ENCODE measurements around the gene EYA4.
"Not testable (repeated sequence)": the region's sequence is repeated elsewhere in the genome, so short reads cannot be mapped to it uniquely, and the experiment has no call there.

The EYA4 gene

DNA sequence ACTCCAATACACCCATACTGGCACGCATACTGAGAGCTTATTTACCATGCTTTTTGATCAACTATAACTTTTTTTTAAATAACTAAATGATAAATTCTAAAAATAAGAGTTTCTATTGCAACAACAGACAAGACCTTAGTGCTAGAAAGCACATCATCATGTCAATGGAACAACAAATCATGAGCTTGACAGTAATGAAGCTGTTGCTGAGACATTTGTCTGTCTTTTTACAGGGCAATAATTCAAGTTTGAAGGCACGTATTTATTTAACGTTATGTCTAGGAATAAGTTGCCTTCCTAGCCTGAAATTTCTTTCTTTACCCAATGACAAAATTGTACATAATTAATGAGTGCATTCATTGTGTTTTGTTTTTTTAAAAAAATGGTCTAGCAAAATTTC, 299.2 kb downstream of the EYA4 start:
- no peak for DNase-seq

DNA sequence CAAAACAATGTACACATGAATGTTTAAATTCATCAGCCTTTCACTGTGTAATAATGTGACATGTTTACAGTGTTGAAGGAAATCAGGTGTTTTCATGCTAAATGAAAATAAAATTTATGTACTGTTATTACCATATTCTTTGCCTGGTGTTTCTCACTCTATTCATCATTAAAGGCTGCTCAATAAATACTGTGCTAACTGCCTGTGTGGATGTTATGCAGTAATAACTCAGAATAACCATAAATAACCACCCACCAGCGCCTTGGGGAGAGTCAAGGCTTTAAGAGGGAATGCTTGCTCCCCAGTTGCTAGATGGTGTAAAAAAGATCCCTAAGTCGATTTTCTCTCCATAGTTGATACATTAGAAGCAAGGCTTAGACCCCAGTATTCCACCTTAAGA, 299.9 kb downstream of the EYA4 start:
- DNase-seq, result no peak

GRCh38 chr6:133542056-133542821, 301.1 kb downstream of the EYA4 start:
- no peak for DNase-seq

DNA sequence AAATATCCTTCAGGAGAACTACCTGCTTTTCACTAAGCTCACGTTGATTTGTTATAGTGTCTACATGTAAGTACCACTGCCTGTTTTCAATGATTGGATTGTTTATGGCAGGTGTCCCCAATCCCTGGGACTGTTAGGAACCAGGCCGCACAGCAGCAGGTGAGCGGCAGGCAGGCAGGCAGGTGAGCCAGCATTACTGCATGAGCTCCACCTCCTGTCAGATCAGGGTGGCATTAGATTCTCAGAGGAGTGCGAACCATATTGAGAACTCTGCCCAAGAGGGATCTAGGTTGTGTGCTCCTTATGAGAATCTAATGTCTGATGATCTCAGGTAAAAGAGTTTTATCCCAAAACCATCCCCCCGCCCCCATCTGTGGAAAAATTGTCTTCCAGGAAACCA, 303.3 kb downstream of the EYA4 start:
- no peak for DNase-seq

DNA sequence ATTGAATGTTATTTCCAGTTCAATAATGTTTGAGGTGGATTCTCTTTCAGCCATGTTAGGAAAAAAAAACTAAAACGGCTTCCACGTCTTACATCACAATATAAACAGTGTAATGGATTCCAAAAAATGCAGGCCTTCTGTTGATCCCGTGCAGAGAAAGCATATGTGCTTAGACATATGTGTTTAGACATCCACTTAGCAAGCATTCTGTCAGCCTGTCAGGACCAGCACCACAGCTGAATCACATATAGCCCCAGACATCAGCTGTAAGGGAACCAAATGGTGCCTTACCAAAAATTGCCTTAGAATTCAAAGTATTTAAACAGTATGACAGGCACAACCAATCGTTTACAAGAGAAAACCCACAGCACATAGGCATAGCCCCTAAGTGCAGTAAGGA, 304.9 kb downstream of the EYA4 start:
- DNase-seq, result no peak

DNA sequence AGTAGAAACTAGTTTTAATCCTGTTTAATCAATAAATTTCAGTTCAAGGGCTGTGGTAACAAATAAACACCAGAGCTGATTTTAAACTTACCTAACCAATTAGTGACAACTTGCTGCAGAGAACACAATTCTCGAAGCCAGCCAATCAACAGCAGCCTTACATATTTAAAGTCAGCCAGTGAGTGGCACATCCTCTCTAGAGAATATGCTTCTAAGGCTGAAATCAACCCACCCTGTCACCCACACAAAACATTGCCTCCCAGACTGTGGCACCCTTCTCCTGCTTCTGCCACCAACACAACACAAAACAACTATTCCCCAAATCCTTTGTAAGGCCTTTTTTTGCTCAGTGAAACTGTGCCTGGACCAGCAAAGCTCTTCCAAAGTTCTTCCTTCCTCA, 306.0 kb downstream of the EYA4 start:
- DNase-seq, result no peak

- no peak for DNase-seq
Measured at GRCh38 chr6:133548423-133549159, 307.4 kb downstream of the EYA4 start.

DNA sequence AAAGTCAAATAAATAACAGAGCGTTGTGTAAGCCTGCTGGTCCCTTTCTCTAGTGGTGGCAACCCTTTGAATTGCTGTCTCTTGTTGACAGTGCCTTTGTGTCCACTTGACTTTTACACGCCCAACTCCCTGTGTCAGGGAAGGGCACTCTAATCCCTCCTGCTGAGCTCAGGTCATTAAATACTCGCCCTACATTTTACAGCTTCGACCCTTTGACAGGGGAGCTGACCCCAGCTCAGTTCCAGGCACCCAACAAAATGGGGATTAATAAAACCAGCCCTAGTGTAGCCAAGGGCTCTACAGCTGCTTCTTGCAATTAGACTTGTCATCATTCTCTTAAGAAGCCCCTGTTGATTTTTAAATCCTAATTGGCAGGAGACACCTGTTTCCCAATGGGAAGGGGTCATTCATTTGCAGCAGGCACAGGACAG, 308.2 kb downstream of the EYA4 start:
- no peak for DNase-seq

DNA sequence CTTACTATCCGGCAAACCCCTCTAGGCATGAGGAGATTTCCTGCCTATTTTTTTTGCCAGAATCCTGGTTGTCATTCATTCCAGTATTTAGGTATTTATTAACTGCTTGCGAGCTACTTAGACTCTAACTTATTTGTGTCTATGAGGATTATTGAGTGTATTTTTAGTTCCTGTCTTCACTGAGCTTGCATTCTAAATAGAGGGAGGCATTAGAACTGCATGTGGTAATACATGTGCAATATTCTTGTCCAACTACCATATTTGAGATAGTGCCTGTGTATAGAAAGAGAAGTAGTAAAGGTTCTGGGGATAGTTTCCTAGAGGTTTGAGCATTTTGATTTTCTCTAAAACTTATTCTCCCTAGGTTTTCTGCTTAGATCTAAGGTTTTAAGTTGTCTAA, 308.9 kb downstream of the EYA4 start:
- DNase-seq, result no peak

DNA sequence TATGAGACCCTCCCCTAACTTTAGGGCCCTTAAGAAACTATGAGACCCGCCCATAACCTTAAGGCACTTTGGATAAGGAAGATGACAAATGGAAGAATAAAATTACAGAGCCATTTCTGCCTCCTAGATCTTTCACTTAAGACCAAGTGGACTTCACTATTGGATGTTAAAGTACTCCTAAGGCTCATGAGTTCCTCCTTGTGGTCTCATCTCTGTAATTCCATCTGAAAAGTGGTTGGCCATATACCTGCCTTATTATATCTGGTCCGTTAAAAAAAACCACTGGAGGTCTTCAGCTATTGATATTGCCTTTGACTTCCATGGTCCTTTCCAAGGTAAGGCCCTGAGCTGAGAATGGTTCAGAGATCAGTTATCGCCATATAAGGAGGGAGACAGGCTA, 310.3 kb downstream of the EYA4 start:
- DNase-seq, result no peak

DNA sequence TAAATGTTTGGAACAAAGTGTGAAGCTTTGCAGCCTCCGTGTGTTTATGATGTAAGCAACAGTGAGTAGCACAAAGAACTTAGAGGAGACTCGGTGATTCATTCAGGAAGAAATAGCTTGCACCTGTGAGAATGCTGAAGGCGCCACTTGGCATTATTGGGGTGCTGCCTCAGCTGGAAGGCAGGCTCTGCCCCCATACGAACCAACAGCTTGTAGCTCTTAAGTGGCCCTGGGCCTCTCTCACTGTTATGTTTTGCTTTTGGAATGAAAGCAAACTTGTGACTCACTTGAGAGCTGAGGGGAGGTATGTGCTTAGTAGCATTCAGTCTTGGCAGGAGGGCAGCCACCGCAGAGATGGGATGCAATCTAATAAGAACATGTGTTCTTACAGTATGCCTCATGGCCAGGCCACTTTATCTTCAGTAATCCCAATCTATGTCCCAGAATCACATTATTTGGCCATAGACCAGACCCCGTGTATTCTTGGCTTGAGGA, 310.7 kb downstream of the EYA4 start:
- DNase-seq, result no peak

GRCh38 chr6:133553652-133554051, 312.5 kb downstream of the EYA4 start:
- DNase-seq, result no peak

- not testable (repeated sequence) for DNase-seq
Measured at GRCh38 chr6:133554121-133554520, 313.0 kb downstream of the EYA4 start.

GRCh38 chr6:133555685-133556084, 314.5 kb downstream of the EYA4 start:
- DNase-seq, result no peak

- DNase-seq, result no peak
Measured at GRCh38 chr6:133559926-133560325, 318.8 kb downstream of the EYA4 start.

- DNase-seq, result no peak
Measured at GRCh38 chr6:133567636-133568035, 326.5 kb downstream of the EYA4 start.

DNA sequence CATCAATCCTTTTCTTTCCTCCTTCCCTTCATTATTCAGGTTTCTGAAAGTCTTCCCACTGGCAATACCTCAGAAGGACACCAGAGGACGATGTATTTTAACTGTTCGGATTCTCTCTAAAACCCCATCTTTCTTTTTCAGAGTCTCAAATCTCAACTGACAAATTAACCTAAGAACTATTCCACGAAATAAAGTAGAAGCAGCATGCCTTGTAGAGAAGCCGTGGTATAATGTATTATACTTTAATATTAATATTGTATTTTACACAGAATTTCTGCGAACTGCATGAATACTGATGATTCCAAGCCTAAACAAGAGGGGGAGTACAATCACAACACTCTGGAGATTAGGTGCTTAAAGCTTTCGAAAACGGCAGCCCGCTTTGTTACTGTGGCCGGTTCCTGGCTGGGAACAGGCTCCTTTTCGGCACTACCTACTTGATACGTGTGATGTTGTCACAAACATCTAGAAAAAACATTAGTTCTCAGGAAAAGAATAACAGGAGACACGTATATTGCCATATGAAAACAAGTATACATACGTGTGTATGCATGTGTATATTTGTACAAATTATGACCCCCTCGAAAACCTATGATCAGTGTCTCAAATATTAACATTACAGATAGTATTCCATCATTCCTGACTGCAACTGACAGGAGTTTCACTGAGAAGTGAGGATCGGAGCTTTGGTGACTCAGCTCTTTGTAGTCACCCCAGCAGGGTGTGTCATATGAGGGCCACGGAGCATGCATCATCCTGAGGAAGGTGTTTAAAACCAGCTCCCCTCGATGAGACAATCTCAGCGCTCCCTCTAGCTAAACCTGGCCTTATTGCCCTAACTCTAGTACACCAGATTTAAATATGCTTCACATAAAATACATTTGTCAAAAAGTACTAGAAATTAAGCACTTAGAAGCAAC, 328.1 kb downstream of the EYA4 start:
- no peak for DNase-seq

GRCh38 chr6:133571681-133572080, 330.5 kb downstream of the EYA4 start:
- DNase-seq, result no peak

DNA sequence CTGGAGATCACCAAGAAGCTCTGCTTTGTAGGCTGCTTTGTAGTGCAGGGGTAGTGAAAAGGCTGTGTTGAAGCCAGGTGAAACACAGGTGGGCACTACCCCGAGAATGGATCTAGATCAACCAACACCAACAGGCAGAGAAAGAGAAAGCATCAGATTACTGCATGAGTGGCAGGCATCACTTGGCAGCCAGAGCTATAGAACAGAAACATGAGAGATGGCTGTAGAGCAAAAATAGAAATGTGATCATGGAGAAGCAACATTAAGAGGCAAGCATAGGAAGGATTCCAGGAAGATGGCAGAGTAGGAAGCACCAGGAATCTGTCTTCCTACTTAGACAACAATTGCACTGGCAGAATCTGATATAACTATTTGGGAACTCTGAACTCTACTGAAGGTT, 336.7 kb downstream of the EYA4 start:
- no peak for DNase-seq

All from left hindlimb (tissue), 1 donor.